ENCODE measurements around the gene PTH2R.

Gene PTH2R

DNA sequence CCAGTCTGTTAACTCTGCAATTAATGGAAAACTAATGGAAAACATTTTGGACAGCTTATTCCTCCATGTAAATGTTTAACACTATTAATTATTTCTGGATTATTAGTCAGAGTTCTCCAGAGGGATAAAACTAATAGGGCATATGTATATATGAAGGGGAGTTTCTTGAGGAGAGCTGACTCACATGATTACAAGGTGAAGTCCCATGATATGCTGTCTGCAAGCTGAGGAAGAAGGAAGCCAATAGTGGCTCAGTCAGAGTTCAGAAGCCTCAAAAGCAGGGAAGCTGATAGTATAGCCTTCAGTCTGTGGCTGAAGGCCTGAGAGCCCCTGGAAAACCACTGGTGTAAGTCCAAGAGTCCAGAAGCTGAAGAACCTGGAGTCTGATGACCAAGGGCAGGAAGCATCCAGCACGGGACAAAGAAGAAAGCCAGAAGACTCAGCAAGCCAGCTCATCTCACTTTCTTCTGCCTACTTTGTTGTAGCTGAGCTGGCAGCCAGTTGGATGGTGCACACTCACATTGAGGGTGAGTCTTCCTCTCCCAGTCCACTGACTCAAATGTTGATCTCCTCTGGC, 136.0 kb downstream of the PTH2R start:
- no peak for DNase-seq (ENCODE audit: low read depth in 2 of 2)

Measured in activated CD4-positive, alpha-beta T cell treated with anti-CD3 and anti-CD28 coated beads for 24 hours (primary cell).